GM12864 (cell line): ENCODE results near the gene RHOT2.

Experiments used
- DNase-seq: peaks from one replicate; pipeline ENCODE4 v3.0.0-alpha.2; 2011; ENCODE audit warnings: low read depth
- H3K4me3 ChIP-seq: 2 replicates; pipeline ENCODE4 v1.5.1; 2011; ENCODE audit warnings: mild to moderate bottlenecking, low read depth, low read length, control low read depth
- TF ChIP-seq, protein P1 (sequence below): IDR thresholded peaks from 2 replicates; pipeline ENCODE4 v1.5.1; 2011; ENCODE audit warnings: low read depth, mild to moderate bottlenecking, moderate library complexity, low read length, control low read depth, inconsistent platforms; ENCODE audit errors: missing control alignments

RHOT2 gene

DNA sequence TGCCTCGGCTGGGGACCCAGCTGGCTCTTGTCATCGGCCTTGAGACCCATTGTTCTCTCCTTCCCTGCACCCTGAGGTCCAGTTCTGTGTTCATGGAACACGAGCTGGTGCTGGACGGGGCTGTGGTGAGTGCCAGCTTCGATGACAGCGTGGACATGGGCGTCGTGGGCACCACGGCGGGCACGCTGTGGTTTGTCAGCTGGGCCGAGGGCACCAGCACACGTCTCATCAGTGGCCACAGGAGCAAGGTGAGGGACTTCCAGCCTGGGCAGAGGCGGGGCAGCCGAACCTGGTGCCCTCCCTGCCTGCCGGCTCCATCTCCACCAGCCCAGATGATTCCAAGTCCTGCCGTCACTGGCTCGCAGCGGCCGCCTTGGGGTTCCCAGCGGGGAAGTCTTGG, 5.3 kb upstream of the RHOT2 start:
- TF ChIP-seq, protein P1, sequence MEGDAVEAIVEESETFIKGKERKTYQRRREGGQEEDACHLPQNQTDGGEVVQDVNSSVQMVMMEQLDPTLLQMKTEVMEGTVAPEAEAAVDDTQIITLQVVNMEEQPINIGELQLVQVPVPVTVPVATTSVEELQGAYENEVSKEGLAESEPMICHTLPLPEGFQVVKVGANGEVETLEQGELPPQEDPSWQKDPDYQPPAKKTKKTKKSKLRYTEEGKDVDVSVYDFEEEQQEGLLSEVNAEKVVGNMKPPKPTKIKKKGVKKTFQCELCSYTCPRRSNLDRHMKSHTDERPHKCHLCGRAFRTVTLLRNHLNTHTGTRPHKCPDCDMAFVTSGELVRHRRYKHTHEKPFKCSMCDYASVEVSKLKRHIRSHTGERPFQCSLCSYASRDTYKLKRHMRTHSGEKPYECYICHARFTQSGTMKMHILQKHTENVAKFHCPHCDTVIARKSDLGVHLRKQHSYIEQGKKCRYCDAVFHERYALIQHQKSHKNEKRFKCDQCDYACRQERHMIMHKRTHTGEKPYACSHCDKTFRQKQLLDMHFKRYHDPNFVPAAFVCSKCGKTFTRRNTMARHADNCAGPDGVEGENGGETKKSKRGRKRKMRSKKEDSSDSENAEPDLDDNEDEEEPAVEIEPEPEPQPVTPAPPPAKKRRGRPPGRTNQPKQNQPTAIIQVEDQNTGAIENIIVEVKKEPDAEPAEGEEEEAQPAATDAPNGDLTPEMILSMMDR: no peak

DNA sequence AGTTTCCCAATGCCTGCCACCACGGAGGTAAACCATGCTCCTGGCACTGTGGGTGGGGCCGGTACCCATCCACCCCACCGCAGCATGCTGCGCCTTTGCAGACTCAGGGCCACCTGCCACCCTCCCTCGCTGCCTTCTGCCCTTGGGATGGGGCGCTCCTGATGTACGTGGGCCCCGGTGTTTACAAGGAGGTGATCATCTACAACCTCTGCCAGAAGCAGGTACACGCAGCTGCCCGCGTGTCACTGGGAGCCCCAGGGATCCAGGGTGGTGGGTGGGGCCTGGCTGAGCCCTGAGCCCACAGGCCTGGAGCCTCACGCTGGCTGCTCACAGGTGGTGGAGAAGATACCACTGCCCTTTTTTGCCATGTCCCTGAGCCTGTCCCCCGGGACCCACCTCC, 1.4 kb upstream of the RHOT2 start:
- no peak overlapping the region for H3K4me3 ChIP-seq
- no peak for DNase-seq
- TF ChIP-seq, protein P1: no peak

More for the DNA sequence above, 5.3 kb upstream of the RHOT2 start:
- H3K4me3 ChIP-seq: no peak overlapping the region
- no peak for DNase-seq

DNA sequence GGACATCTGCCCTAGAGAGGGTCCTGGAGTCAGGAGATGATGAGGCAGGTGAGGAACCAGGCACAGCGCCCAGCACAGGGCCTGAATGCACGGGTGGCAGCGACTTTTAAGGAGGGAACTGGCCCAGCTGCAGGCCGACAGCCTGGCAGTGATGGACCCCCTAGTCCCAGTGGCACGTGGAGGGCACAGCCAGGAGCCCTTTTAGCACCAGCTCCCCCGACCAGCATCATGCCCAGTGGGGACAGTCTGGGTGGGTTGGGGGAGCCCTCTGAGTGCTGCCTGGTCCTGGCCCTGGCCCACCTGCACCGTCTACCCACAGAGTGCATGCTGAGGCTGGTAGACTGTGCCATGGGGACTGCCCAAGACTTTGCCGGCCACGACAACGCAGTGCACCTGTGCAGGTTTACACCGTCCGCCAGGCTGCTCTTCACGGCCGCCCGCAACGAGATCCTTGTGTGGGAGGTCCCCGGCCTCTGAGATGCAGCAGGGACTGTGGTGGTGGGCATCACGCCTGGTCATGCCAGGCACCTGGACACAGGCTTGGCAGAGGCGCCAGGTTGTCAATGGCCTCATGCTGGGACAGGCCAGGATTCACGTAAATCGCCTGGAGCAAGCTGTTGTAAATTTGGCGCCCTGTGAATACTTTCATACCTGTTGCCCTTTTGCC, 686 bp upstream of the RHOT2 start:
- peak overlapping the region; percentile 15; the same call in 1 of the 2 replicates for H3K4me3 ChIP-seq
- TF ChIP-seq, protein P1: no peak
- no peak for DNase-seq

DNA sequence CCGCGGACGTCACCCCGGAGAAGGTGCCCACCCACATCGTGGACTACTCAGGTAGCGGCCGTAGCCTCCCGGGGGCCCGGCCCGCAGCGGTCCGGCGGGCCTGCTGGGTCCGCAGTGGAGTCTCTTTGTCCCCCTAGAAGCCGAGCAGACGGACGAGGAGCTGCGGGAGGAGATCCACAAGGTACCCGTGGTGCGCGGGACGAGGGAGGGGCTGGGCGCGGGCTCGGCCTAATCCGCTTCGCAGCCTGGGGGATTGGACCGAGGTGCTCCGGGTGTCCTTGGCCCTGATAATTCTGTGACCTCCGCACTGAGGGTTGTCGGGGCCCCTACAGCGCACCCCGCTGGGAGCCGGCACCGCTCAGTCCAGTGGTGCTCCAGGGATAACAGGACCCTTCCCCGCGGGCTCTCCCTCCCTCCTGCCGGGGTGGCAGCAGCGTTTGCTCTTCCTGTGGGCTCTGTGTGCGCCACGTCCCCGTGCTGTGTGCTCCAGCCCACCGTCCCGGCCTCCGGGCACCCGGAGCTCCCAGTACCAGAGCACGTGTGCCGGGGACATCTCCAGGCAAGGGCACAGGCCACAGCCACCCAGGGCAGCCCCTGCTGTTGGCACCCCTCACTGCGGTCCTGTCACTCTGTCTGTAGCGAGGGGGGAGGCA, 713 bp downstream of the RHOT2 start:
- TF ChIP-seq, protein P1: no peak
- peak overlapping the region; percentile 73 for H3K4me3 ChIP-seq
- DNase-seq: no peak

DNA sequence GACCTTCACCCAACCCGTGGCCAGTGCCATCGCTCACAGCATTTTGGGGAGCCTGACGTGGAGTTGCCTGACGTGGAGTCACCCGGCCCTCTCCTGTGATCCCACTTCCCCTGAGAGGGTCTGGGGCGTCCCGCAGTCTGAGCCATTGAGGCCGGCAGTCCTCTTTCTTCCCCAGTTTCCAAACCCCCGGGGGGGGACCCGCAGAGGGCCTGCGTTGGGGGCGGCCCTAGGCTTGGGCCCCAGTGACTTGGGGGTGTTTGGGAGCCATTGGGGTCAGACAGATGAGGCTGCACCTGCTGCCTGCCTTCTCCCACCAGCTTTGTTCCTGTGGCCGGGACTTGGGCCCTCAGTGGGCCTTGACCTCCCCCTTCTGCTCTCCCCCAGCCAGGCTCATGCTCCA, 1.7 kb downstream of the RHOT2 start:
- H3K4me3 ChIP-seq: no peak overlapping the region
- TF ChIP-seq, protein P1: no peak
- DNase-seq: no peak

DNA sequence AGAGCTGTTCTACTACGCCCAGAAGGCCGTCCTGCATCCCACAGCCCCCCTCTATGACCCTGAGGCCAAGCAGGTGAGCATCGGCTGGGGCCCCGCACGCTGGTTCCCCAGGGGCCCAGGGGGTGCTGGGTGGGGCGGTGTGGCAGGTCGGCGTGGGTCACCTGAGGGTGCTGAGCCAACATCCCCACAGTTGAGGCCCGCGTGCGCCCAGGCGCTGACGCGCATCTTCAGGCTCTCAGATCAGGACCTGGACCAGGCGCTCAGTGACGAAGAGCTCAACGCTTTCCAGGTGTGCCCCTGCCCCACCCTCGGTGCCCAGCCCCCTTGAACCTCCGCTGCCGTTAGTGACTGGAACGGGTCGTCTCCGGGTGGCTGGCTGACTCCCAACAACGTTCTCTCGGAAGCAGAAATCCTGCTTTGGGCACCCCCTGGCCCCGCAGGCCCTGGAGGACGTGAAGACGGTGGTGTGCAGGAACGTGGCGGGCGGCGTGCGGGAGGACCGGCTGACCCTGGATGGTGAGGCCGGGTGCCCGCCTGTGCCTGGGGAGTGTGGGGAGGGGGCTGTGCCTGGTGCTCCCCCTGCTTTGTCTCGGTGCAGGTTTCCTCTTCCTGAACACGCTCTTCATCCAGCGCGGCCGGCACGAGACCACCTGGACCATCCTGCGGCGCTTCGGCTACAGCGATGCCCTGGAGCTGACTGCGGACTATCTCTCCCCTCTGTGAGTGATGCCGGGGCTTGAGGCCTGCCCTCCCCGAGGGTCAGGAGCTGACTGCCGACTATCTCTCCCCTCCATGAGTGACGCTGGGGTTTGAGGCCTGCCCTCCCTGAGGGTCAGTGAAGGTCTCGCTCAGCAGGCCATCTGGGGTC, 2.8 kb downstream of the RHOT2 start:
- TF ChIP-seq, protein P1: no peak
- H3K4me3 ChIP-seq: no peak overlapping the region
- DNase-seq: no peak
